GM04503 (cell line): ENCODE results near the gene FSTL3.
"Not testable (repeated sequence)": the region's sequence is repeated elsewhere in the genome, so short reads cannot be mapped to it uniquely, and the experiment has no call there.

Experiments
- DNase-seq: peaks from one replicate; pipeline ENCODE4 v3.0.0-alpha.2; 2012; ENCODE audit warnings: low read depth

Gene FSTL3

DNA sequence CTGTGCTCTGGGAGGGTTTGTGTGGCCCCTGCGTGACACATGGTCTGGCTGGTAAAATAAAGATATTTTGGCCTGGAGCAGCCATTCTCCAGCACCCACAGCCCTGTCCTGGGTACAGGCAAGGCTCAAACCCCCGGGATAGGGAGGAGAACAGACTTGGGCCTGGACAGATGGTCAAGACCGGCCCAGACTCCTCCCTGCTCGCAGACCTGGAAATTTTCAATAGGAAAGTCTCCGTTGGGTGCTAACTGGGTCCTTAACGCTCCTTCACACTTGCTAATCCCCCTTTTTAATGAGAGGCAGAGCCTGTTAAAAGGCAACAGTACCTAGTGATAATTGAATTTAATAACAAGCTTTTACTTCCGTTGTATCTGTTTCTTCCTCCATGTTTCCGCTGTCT is 35.1 kb downstream of the FSTL3 start:
- DNase-seq, result no peak

- DNase-seq, result no peak
Measured at GRCh38 chr19:715347-715746, 39.2 kb downstream of the FSTL3 start.

DNA sequence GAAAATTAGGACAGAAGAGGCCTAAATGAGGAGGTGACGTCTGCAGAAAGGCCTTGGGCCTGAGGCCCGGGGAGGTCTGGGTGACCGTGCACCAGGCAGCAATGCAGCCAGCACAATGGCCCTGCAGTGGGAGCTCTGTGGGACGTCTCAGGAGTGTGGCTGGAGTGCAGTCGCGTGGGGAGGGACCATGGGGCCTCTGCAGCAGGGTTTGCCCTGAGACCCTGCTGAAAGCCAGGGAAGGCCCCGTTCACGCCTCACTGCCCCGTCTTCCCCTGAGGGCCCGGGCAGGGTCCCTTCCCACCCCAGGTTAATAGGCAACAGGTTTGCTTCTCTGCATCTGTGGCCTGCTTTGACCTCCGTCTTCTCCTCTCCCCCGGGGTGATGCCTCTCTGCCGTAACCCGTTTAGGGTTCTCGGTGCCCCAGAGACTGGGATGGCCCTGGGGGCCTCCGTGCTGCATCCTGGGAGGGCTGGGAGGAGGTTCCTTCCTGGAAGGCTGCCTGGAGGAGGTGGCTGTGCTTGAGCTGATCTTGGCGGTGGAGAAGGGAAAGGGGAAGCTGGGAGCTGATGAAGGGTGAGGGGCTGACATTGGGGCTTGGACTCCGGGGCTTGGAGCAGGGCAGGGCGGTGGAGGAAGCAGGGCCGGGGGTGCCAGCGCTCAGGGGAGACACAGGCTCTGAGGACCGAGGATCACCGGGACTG is 42.2 kb downstream of the FSTL3 start:
- no peak for DNase-seq

DNA sequence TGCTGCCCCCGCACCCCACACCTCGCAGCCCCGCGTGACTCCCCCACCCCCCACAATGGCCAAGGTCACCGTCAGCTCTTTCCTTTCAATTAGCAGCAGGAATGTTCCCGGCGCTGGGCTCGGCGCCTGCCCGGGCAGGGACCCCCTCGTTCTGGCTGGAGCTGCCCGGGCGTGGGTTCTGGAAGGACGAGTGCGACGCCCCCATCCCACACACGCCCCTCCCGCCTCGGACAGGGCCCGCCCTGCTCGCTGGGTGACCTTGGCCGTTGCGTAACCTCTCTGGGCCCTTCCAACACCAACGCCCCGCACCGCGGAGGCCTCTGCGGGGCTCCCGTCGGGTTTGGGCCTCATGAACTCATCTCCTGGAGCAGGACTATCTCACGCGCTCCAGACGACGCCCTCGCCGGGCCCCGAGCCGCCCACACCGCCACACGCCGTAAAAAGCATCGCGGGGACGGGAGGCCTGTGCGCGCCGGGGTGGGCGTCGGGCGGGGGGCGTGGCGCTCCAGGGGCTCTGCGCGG is 42.9 kb downstream of the FSTL3 start:
- no peak for DNase-seq

- no peak for DNase-seq
Measured at GRCh38 chr19:719636-720344, 43.6 kb downstream of the FSTL3 start.

- DNase-seq, result no peak
Measured at GRCh38 chr19:720345-721160, 44.4 kb downstream of the FSTL3 start.

GRCh38 chr19:722553-723101 is 46.4 kb downstream of the FSTL3 start:
- DNase-seq, result no peak

GRCh38 chr19:723247-723646 is 47.1 kb downstream of the FSTL3 start:
- no peak for DNase-seq

- no peak for DNase-seq
Measured at GRCh38 chr19:723714-724113, 47.5 kb downstream of the FSTL3 start.

DNA sequence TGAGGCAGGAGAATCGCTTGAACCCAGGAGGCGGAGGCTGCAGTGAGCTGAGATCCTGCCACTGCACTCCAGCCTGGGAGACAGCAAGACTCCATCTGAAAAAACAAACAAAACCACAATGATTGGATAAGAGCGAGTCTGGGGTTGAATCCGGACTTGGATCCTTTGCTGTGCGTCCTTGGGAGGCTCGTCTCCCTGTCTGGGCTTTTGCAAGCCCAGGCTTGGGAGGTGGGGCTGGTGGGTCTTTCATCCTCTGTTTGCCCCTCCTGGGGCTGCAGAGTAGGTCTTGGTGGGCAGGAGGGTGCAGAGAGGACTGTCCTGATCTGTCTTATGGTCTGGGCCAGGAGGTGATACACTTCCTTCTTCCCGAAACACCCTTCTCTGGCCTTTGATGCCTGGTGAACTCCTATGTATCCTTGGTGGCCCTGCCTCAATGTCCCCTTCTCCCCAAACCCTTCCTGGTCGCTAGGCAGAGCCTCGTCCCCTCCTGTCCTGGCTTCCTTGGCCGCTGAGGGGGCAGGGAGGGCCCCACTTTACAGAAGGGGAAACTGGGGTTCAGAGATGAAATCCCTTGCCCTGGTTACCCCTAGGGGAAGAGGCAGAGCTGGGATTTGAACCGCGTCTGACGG is 49.4 kb downstream of the FSTL3 start:
- DNase-seq, result no peak

GRCh38 chr19:726993-727956 is 51.1 kb downstream of the FSTL3 start:
- no peak for DNase-seq

GRCh38 chr19:728011-728410 is 51.8 kb downstream of the FSTL3 start:
- no peak for DNase-seq

GRCh38 chr19:729564-729963 is 53.4 kb downstream of the FSTL3 start:
- not testable (repeated sequence) for DNase-seq

GRCh38 chr19:729965-730668 is 53.9 kb downstream of the FSTL3 start:
- no peak for DNase-seq

DNA sequence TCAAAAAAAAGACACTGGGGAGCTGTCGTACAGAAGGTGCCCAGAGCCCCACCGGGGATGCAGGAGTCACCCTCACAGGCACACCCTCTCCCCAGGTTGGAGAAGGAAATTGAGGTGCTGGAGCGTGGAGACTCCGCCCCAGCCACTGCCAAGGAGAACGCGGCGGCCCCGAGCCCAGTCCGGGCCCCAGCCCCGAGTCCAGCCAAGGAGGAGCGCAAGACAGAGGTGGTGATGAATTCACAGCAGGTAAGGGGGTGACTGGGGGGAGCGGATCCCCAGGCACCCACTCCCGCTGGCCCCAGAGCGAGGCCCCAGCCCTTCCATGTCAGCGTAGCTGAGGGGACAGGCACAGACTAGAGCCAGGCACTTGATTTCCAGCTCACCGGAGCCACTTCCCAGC is 54.8 kb downstream of the FSTL3 start:
- no peak for DNase-seq

- DNase-seq, result no peak
Measured at GRCh38 chr19:732148-733069, 56.2 kb downstream of the FSTL3 start.
